ENCODE measurements around the gene CHEK2. TPM values are rescaled to one million over a fixed set of nuclear protein-coding genes. Genes with fewer than 3 reads are reported as not detected.

Gene CHEK2
- total RNA-seq, 1 experiment from 2014 or later: 61.1 TPM

GRCh38 chr22:28650463-28650862 lies 91.2 kb downstream of the CHEK2 start:
- Histone ChIP-seq H2BK12ac (ENCODE audit: insufficient read length, low read depth, low read length) (no peak overlapping the region), H2AFZ (ENCODE audit: low read length) (no peak overlapping the region), H4K8ac (replicated peaks; ENCODE audit: insufficient read length, low read depth, low read length) (no peak overlapping the region), H2BK15ac (ENCODE audit: low read depth, low read length) (no peak overlapping the region), H3K4me2 (ENCODE audit: insufficient read depth, insufficient read length, low read length) (no peak overlapping the region), H3K18ac (ENCODE audit: insufficient read length, low read depth, low read length) (no peak overlapping the region), H2BK5ac (ENCODE audit: insufficient read length, low read length) (no peak overlapping the region), H3K14ac (ENCODE audit: insufficient read depth, low read length) (no peak overlapping the region), H3K27ac (ENCODE audit: insufficient read length, low read depth, low read length) (no peak overlapping the region), H4K20me1 (ENCODE audit: control insufficient read depth, insufficient read depth, insufficient read length) (no peaks in the 10 kb centered on the region), H4K5ac (ENCODE audit: insufficient read length, low read depth, low read length) (no peak overlapping the region), H3K9me3 (ENCODE audit: control insufficient read depth, low read depth, low read length) (no peaks in the 10 kb centered on the region), H3K23ac (ENCODE audit: insufficient read length, low read depth, low read length) (no peak overlapping the region), H3K23me2 (ENCODE audit: insufficient read length, low read depth, low read length, poor library complexity, severe bottlenecking) (no peaks in the 10 kb centered on the region), H3K27me3 (ENCODE audit: insufficient read depth, low read length) (no peaks in the 10 kb centered on the region), H4K91ac (ENCODE audit: insufficient read length, low read depth, low read length) (no peak overlapping the region), H2BK120ac (ENCODE audit: low read depth, low read length, poor library complexity, severe bottlenecking) (no peak overlapping the region), H3K4me1 (ENCODE audit: insufficient read depth, low read length) (no peaks in the 10 kb centered on the region), H3T11ph (ENCODE audit: low read length) (no peak overlapping the region), H3K79me2 (ENCODE audit: insufficient read depth, low read length) (no peaks in the 10 kb centered on the region), H3K9ac (ENCODE audit: extremely low read depth, insufficient read length, low read length) (no peak overlapping the region), H3K56ac (ENCODE audit: insufficient read length, low read depth, low read length) (no peak overlapping the region), H3K79me1 (ENCODE audit: insufficient read depth, low read depth, low read length, poor library complexity, severe bottlenecking) (no peaks in the 10 kb centered on the region), H3K4ac (ENCODE audit: low read depth, low read length) (no peak overlapping the region), H2BK20ac (ENCODE audit: low read depth, low read length, poor library complexity, severe bottlenecking) (no peak overlapping the region), H2AK5ac (ENCODE audit: insufficient read length, low read length) (no peak overlapping the region)
- no peak for DNase-seq
- peaks cover 7 to 15% of the 10 kb centered on the region in 2 experiments; a peak in 3 of 4 replicates for H3K4me1 Mint-ChIP-seq
- H3K4me3 Mint-ChIP-seq: no peak overlapping the region
- no peaks in the 10 kb centered on the region for H3K27me3 Mint-ChIP-seq (ENCODE audit: low read depth)
- peaks cover 0 to 4% (median 0%) of the 10 kb centered on the region in 3 experiments; a peak in 1 of 7 replicates for H3K36me3 Mint-ChIP-seq (ENCODE audit: insufficient read depth in 1 of 3, low read depth in 3 of 3)
- no peaks in the 10 kb centered on the region; a peak in 1 of 5 replicates for H3K9me3 Mint-ChIP-seq
- no peak for TF ChIP-seq CTCF (conservative IDR thresholded peaks at IDR 0.05)
- H3K27ac Mint-ChIP-seq: no peak overlapping the region

All from H9 (cell line).